ENCODE measurements around the gene IFRD2. TPM values are rescaled to one million over a fixed set of nuclear protein-coding genes. Genes with fewer than 3 reads are reported as not detected.

IFRD2 gene
- total and polyA plus RNA-seq, 2 of the 13 experiments (the other 11 are each of a cell fraction or from before 2014, with no cell fraction given), result 32.8 to 96.1 TPM

- TF ChIP-seq, protein P1, sequence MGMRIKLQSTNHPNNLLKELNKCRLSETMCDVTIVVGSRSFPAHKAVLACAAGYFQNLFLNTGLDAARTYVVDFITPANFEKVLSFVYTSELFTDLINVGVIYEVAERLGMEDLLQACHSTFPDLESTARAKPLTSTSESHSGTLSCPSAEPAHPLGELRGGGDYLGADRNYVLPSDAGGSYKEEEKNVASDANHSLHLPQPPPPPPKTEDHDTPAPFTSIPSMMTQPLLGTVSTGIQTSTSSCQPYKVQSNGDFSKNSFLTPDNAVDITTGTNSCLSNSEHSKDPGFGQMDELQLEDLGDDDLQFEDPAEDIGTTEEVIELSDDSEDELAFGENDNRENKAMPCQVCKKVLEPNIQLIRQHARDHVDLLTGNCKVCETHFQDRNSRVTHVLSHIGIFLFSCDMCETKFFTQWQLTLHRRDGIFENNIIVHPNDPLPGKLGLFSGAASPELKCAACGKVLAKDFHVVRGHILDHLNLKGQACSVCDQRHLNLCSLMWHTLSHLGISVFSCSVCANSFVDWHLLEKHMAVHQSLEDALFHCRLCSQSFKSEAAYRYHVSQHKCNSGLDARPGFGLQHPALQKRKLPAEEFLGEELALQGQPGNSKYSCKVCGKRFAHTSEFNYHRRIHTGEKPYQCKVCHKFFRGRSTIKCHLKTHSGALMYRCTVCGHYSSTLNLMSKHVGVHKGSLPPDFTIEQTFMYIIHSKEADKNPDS (CRISPR knock-in tag; IDR thresholded peaks at IDR 0.05), result no peak
- TF ChIP-seq ZNF337 (CRISPR knock-in tag; IDR thresholded peaks at IDR 0.05; ENCODE audit: borderline replicate concordance, low read depth), result no peak; the same call in 1 of the 2 replicates
- peak; percentile 99 for TF ChIP-seq ZSCAN22 (CRISPR knock-in tag; IDR thresholded peaks at IDR 0.05)
- TF ChIP-seq ZNF850 (CRISPR knock-in tag; conservative IDR thresholded peaks at IDR 0.05), result no peak
- TF ChIP-seq CEBPG (CRISPR knock-in tag; IDR thresholded peaks at IDR 0.05), result no peak
- TF ChIP-seq SOX5 (CRISPR knock-in tag; IDR thresholded peaks at IDR 0.05; ENCODE audit: borderline replicate concordance), result no peak
- TF ChIP-seq SRSF9 (IDR thresholded peaks at IDR 0.05; ENCODE audit: borderline replicate concordance, insufficient read depth, low read depth, low read length, poor library complexity, severe bottlenecking), result no peak
- TF ChIP-seq ZNF672 (CRISPR knock-in tag; IDR thresholded peaks at IDR 0.05), result no peak
- peak; percentile 4 for TF ChIP-seq TBL1XR1 (IDR thresholded peaks at IDR 0.05; ENCODE audit: borderline replicate concordance, low read length, partially characterized antibody)
- TF ChIP-seq LRRFIP1 (CRISPR knock-in tag; conservative IDR thresholded peaks at IDR 0.05), result no peak
- TF ChIP-seq AHR (CRISPR knock-in tag; IDR thresholded peaks at IDR 0.05), result no peak
- TF ChIP-seq, protein P2, sequence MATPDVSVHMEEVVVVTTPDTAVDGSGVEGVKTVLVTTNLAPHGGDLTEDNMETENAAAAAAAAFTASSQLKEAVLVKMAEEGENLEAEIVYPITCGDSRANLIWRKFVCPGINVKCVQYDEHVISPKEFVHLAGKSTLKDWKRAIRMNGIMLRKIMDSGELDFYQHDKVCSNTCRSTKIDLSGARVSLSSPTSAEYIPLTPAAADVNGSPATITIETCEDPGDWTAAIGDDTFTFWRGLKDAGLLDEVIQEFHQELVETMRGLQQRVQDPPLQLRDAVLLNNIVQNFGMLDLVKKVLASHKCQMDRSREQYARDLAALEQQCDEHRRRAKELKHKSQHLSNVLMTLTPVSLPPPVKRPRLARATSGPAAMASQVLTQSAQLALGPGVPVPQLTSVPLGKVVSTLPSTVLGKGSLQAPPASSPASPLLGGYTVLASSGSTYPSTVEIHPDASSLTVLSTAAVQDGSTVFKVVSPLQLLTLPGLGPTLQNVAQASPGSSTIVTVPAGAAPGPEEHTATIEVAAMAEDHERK (CRISPR knock-in tag; IDR thresholded peaks at IDR 0.05; ENCODE audit: low read depth), result no peak
- TF ChIP-seq KLF12 (CRISPR knock-in tag; IDR thresholded peaks at IDR 0.05; ENCODE audit: borderline replicate concordance), result no peak
- TF ChIP-seq ZBTB20 (CRISPR knock-in tag; IDR thresholded peaks at IDR 0.05; ENCODE audit: borderline replicate concordance, low read depth), result peak; percentile 58; the same call in 1 of the 2 replicates
- TF ChIP-seq, protein P3, sequence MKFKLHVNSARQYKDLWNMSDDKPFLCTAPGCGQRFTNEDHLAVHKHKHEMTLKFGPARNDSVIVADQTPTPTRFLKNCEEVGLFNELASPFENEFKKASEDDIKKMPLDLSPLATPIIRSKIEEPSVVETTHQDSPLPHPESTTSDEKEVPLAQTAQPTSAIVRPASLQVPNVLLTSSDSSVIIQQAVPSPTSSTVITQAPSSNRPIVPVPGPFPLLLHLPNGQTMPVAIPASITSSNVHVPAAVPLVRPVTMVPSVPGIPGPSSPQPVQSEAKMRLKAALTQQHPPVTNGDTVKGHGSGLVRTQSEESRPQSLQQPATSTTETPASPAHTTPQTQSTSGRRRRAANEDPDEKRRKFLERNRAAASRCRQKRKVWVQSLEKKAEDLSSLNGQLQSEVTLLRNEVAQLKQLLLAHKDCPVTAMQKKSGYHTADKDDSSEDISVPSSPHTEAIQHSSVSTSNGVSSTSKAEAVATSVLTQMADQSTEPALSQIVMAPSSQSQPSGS (CRISPR knock-in tag; IDR thresholded peaks at IDR 0.05), result peak; percentile 38; the same call in 1 of the 2 replicates
- TF ChIP-seq ZNF557 (CRISPR knock-in tag; IDR thresholded peaks at IDR 0.05), result no peak
- no peak for TF ChIP-seq RCOR2 (CRISPR knock-in tag; IDR thresholded peaks at IDR 0.05)
- no peak; the same call in 1 of the 2 replicates for TF ChIP-seq KDM3A (CRISPR knock-in tag; IDR thresholded peaks at IDR 0.05; ENCODE audit: low read depth)
- TF ChIP-seq ATRX (CRISPR knock-in tag; IDR thresholded peaks at IDR 0.05; ENCODE audit: borderline replicate concordance), result no peak
- no peak for TF ChIP-seq AKAP8 (CRISPR knock-in tag; IDR thresholded peaks at IDR 0.05)
- TF ChIP-seq CAMTA2 (CRISPR knock-in tag; IDR thresholded peaks at IDR 0.05; ENCODE audit: borderline replicate concordance), result 0 out of 2 replicates have a peak, but pooled peaks have one; percentile 18
- peak; percentile 80 for TF ChIP-seq NCOR1 (IDR thresholded peaks at IDR 0.05; ENCODE audit: borderline replicate concordance, low read length)
- no peak for TF ChIP-seq ZC3H4 (CRISPR knock-in tag; IDR thresholded peaks at IDR 0.05; ENCODE audit: borderline replicate concordance)
Measured at GRCh38 chr3:50321336-50322114, 29.3 kb upstream of the IFRD2 start (continued).

All from HepG2 (cell line).